HG02973 (cell line): ENCODE data around the gene RFX2.
A peak's percentile ranks its signal among the peaks of the same experiment; 100 is the strongest.
"Not testable (repeated sequence)": the region's sequence is repeated elsewhere in the genome, so short reads cannot be mapped to it uniquely, and the experiment has no call there.

ENCODE experiments used
- ATAC-seq: cut with Tn5 transposase; IDR thresholded peaks from one replicate; pipeline ENCODE4 v1.9.1; 2021; ENCODE audit warnings: moderate library complexity; ENCODE audit not compliant: unreplicated experiment

RFX2 gene

GRCh38 chr19:5993648-5994358 lies 116.5 kb downstream of the RFX2 start:
- ATAC-seq, result no peak

- no peak for ATAC-seq
Observed at GRCh38 chr19:5993201-5993600, 117.1 kb downstream of the RFX2 start.

GRCh38 chr19:5992756-5993155 lies 117.5 kb downstream of the RFX2 start:
- no peak for ATAC-seq

- ATAC-seq, result no peak
Observed at GRCh38 chr19:5991244-5991838, 119.0 kb downstream of the RFX2 start.

- no peak for ATAC-seq
Observed at GRCh38 chr19:5990289-5990797, 120.0 kb downstream of the RFX2 start.

GRCh38 chr19:5989388-5990074 lies 120.8 kb downstream of the RFX2 start:
- ATAC-seq, result no peak

- ATAC-seq, result no peak
Observed at GRCh38 chr19:5988517-5989387, 121.5 kb downstream of the RFX2 start.

GRCh38 chr19:5987077-5987818 lies 123.1 kb downstream of the RFX2 start:
- no peak for ATAC-seq

GRCh38 chr19:5985837-5986236 lies 124.5 kb downstream of the RFX2 start:
- ATAC-seq, result not testable (repeated sequence)

- no peak for ATAC-seq
Observed at GRCh38 chr19:5985098-5985783, 125.1 kb downstream of the RFX2 start.

GRCh38 chr19:5984600-5984999 lies 125.7 kb downstream of the RFX2 start:
- ATAC-seq, result no peak

- ATAC-seq, result no peak
Observed at GRCh38 chr19:5983367-5983955, 126.8 kb downstream of the RFX2 start.

- ATAC-seq, result no peak
Observed at GRCh38 chr19:5978606-5979552, 131.4 kb downstream of the RFX2 start.

GRCh38 chr19:5977785-5978605 lies 132.3 kb downstream of the RFX2 start, which contains the start of gene RANBP3:
TSS of gene RANBP3 (minus strand) at chr19:5978140. CDS start at chr19:5978082, 58 bp downstream.
- ATAC-seq, result peak; percentile 74

GRCh38 chr19:5977222-5977784 lies 133.0 kb downstream of the RFX2 start:
- no peak for ATAC-seq

GRCh38 chr19:5976768-5977167 lies 133.5 kb downstream of the RFX2 start:
- ATAC-seq, result no peak

GRCh38 chr19:5975388-5975728 lies 134.9 kb downstream of the RFX2 start:
- no peak for ATAC-seq
